Activated CD4-positive, alpha-beta T cell treated with anti-CD3 and anti-CD28 coated beads for 4 hours (primary cell): ENCODE results near the gene ARHGAP29.
"Not testable (repeated sequence)": the region's sequence is repeated elsewhere in the genome, so short reads cannot be mapped to it uniquely, and the experiment has no call there.

Experiments
- DNase-seq, 2 donors: peaks; one replicate each; pipeline ENCODE4 v3.0.0-alpha.2; 2020

ARHGAP29 gene

GRCh38 chr1:94164121-94164520 lies 73.3 kb downstream of the ARHGAP29 start:
- not testable (repeated sequence) for DNase-seq

DNA sequence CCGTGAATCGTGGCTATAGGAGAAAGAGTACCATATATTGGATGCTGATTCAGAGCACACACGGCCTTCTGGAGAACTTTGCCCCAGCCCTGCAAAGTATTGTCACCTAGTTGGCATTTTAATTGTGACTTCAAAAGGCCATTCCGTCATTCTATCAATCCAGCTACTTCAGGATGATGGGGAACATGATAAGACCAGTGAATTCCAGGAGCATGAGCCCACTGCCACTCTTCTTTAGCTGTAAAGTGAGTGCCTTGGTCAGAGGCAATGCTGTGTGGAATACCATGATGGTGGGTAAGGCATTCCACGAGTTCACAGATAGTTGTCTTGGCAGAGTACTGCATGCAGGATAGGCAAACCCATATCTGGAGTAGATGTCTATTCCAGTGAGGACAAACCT lies 74.1 kb downstream of the ARHGAP29 start:
- not testable (repeated sequence) for DNase-seq

DNA sequence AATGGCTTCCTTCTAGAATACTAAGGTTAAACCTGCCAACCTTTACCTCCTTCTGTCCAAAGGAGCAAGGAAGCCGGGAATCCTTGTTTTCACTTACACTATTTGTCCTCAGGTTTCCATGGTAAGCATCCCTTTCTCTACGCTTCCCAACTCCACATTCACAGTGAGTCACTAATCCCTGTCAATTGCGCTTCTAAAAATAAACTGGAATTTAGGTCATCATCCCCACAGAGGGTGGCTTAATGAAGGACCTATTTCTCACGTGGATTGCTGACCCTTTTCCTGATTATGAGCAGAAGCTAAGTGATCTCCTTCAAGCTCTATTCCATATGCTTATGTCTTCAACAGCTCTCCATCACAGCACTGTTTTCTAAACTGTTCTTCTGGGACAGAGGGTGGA lies 76.6 kb downstream of the ARHGAP29 start:
- DNase-seq = no peak

- no peak for DNase-seq
These were observed 81.2 kb downstream of the ARHGAP29 start for GRCh38 chr1:94156096-94156625.

DNA sequence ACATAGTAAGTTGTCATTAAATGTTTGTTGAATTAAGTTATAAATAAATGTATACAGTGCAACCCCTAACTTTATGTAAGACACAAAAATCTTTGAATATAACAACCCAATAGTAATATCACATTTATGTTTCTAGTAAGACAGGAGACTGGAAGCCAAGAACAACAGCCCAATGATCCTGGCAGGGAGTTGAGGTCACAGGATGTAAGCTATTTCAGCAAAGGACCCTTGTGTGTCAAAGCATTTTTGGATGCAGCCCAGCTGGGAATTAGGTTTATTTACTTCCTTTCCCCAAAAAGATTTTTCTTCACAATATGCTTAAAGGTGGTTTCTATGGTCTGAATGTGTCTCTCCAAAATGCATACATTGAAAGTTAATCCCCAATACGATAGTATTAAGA lies 82.4 kb downstream of the ARHGAP29 start:
- no peak for DNase-seq

DNA sequence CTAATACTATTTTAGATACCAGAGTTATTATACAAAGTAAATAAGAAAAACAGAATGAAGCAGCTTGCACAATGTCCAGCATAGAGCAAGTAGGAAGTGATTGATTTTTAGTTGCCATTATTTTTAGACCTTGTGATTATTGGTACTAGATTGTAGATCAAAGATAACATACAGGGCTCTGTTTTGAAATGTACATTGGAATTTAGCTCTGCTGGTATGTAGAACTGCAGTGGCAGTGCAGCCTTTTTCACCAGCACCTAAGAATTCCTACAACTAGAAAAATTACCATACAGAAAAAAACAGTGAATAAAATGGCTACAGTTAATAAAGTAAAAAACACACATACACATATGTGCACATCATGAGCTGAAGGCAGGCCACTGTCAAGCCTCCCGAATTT lies 84.3 kb downstream of the ARHGAP29 start:
- DNase-seq = no peak

- not testable (repeated sequence) for DNase-seq
These were observed 88.2 kb downstream of the ARHGAP29 start for GRCh38 chr1:94149166-94149565.

- DNase-seq = no peak
These were observed 91.1 kb downstream of the ARHGAP29 start for GRCh38 chr1:94146273-94146672.

DNA sequence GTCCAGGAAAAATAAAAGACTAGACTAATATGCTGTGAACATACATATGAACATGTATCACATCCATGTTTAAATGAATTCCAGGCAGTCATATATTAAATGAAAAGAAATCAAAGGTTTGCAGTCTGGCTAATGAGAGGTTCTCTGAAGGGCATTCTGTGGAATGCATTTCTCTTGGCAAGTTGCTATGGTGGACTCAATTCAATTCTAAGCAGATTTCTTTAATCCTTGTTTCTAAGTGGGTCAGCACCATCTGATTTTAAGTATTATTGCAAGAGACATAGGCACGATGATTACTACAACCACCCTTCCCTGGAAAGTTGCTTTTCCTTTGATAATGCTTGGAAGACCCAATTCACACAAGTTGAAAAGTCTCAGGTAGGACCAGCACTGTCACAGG lies 92.5 kb downstream of the ARHGAP29 start:
- DNase-seq = no peak

- no peak for DNase-seq
These were observed 93.6 kb downstream of the ARHGAP29 start for GRCh38 chr1:94143809-94144176.

DNA sequence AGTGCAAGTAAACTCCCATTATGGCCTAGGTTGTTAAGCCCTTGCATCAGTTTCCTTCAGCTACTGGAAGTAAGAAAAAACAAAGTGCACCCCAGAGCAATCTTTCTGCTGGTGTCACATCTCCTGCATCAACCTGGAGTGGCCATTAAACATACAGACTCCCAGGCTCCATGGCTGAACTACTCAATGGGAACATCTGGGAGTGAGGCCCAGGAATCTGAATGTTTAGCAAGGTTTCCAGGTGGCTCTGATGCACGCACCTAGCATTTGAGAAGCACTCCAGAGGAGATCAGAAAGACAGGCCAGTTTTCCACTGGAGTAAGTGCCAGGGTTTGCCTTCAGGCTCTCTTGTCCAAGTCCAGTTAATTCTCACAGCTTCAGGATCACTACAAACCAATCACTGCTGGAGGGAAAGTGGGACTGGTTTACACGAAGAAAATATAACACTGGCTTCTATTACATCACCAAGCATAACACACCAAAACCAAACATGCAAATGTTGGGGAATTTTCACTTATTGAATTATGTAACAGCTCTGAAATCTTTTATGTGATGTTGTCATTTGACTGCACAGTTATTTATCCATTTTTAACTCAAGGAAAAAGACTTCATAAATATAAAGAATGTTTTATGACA lies 94.1 kb downstream of the ARHGAP29 start:
- DNase-seq = no peak

- DNase-seq = no peak
These were observed 94.8 kb downstream of the ARHGAP29 start for GRCh38 chr1:94142583-94142982.

GRCh38 chr1:94142022-94142421 lies 95.4 kb downstream of the ARHGAP29 start:
- no peak for DNase-seq

DNA sequence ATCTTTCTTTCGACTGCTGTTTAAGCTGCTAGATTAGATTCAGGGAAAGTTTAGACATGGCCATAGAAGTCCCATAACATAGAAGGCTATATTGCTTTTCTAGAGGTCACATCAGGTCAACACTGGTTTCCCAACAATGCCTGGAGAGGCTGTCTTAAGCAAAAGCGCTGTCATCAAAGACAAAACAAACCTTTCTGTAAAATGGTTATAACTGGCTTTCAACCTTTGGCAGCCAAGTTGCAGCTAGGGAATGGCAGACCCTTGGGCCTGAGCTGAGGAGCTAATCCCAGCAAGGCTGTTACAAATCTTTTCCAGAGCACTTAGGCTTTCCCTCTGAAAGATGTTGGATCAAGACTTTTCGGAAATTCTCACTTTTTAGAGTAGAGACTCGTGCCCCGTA lies 105.3 kb downstream of the ARHGAP29 start:
- no peak for DNase-seq

DNA sequence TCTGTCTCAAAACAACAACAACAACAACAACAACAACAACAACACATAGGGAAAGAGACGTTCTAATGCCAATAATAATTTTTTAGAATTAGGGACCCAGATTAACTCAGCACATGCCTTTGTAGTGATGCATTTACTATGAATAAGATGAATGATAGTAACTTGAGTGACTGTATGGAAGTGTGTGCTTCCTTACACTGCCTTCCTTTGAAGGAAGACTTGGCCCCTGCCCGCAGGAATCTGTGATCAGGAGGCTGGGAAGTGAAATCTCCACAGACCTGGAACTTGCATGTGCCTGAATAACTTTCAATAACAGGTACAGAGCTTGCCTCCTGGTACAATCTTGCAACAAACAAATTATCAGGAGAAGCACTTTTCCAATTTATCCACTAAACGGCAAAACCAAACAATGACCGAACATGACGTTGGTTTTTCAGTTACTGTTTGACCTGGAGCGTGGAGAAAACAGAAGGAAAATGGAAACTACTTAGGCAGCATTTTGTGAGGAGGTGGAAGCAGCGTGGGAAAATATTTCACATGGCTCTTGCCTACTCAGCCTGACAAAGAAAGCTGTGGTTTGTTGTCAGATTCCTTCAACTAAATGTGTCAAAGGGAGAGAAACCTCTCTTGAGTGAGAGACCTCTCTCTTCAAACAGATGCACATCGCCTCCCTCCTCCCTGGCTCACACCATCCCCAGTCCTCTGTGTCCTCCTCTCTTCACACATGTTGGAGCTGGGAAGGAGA lies 106.4 kb downstream of the ARHGAP29 start:
- DNase-seq = no peak

DNA sequence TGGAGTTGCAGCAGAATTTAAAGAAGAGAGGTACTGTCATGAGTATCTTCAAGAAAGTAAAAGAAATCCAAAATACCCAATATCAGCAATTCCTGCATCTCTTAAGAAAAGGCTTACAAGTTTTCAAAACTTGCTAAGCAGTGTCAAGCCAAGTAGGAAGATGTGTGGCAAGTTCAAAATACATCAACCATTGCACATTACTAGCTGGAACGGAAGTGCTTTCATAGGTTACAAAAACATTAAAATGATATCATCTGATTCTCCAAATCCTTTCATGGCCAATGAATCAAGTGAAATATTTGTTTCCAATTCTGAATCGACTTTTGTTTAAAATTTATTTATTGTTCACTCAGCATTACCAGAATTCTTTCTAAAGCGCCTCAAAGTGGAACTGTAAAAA lies 110.7 kb downstream of the ARHGAP29 start:
- no peak for DNase-seq

- no peak for DNase-seq
These were observed 111.6 kb downstream of the ARHGAP29 start for GRCh38 chr1:94125551-94126514.

- no peak for DNase-seq
These were observed 112.8 kb downstream of the ARHGAP29 start for GRCh38 chr1:94124538-94124937.

GRCh38 chr1:94122201-94122970 lies 115.0 kb downstream of the ARHGAP29 start:
- no peak for DNase-seq
